Activated CD8-positive, alpha-beta memory T cell treated with anti-CD3 and anti-CD28 coated beads, Interleukin-2, amount 50 U/mL, for 4 hours (primary cell): ENCODE measurements around the gene DSC3.

Experiments
- DNase-seq: peaks from one replicate; pipeline ENCODE4 v3.0.0-alpha.2; 2020

Gene DSC3

GRCh38 chr18:31042406-31043181, at the start of gene DSC3:
TSS of gene DSC3 (minus strand) at chr18:31042742. CDS start at chr18:31042660, 82 bp downstream.
- DNase-seq, result no peak

- DNase-seq, result no peak
Observed at GRCh38 chr18:31091350-31091749, 48.8 kb upstream of the DSC3 start.

GRCh38 chr18:31088532-31088931, 46.0 kb upstream of the DSC3 start:
- no peak for DNase-seq

GRCh38 chr18:31079973-31080372, 37.4 kb upstream of the DSC3 start:
- DNase-seq, result no peak

- no peak for DNase-seq
Observed at GRCh38 chr18:31077878-31078277, 35.3 kb upstream of the DSC3 start.

- no peak for DNase-seq
Observed at GRCh38 chr18:31072175-31072574, 29.6 kb upstream of the DSC3 start.

GRCh38 chr18:31070206-31070605, 27.7 kb upstream of the DSC3 start:
- no peak for DNase-seq

GRCh38 chr18:31066266-31066665, 23.7 kb upstream of the DSC3 start:
- no peak for DNase-seq

- DNase-seq, result no peak
Observed at GRCh38 chr18:31065036-31065773, 22.7 kb upstream of the DSC3 start.

GRCh38 chr18:31064130-31064529, 21.6 kb upstream of the DSC3 start:
- DNase-seq, result no peak

GRCh38 chr18:31061945-31062344, 19.4 kb upstream of the DSC3 start:
- no peak for DNase-seq

GRCh38 chr18:31058897-31059296, 16.4 kb upstream of the DSC3 start:
- no peak for DNase-seq

GRCh38 chr18:31057917-31058316, 15.4 kb upstream of the DSC3 start:
- DNase-seq, result no peak

GRCh38 chr18:31057051-31057450, 14.5 kb upstream of the DSC3 start:
- no peak for DNase-seq

GRCh38 chr18:31056296-31056695, 13.8 kb upstream of the DSC3 start:
- no peak for DNase-seq

- DNase-seq, result no peak
Observed at GRCh38 chr18:31050635-31051034, 8.1 kb upstream of the DSC3 start.

GRCh38 chr18:31049189-31049588, 6.6 kb upstream of the DSC3 start:
- DNase-seq, result no peak

GRCh38 chr18:31048216-31048615, 5.7 kb upstream of the DSC3 start:
- DNase-seq, result no peak

- DNase-seq, result no peak
Observed at GRCh38 chr18:31046916-31047315, 4.4 kb upstream of the DSC3 start.

GRCh38 chr18:31045599-31045998, 3.1 kb upstream of the DSC3 start:
- DNase-seq, result no peak

GRCh38 chr18:31044926-31045325, 2.4 kb upstream of the DSC3 start:
- no peak for DNase-seq

GRCh38 chr18:31043709-31044108, 1.2 kb upstream of the DSC3 start:
- no peak for DNase-seq

- DNase-seq, result no peak
Observed at GRCh38 chr18:31042084-31042405, 497 bp downstream of the DSC3 start.

GRCh38 chr18:31041271-31042083, 1.1 kb downstream of the DSC3 start:
- no peak for DNase-seq
